IPS-15b (cell line): ENCODE measurements around the gene POLR2E.

Source experiments
- H3K27me3 ChIP-seq: one replicate; pipeline ENCODE4 v1.6.1; 2013; ENCODE audit warnings: low read length; ENCODE audit not compliant: control insufficient read depth, insufficient read depth
- H3K36me3 ChIP-seq: one replicate; pipeline ENCODE4 v1.6.1; 2013; ENCODE audit warnings: low read length; ENCODE audit not compliant: control insufficient read depth, insufficient read depth
- H3K4me1 ChIP-seq: one replicate; pipeline ENCODE4 v1.6.1; 2013; ENCODE audit warnings: mild to moderate bottlenecking, low read length; ENCODE audit not compliant: control insufficient read depth, insufficient read depth
- H3K4me3 ChIP-seq: one replicate; pipeline ENCODE4 v1.5.1; 2013; ENCODE audit warnings: low read depth, low read length
- H3K9ac ChIP-seq: one replicate; pipeline ENCODE4 v1.6.1; 2013; ENCODE audit warnings: low read depth, mild to moderate bottlenecking, low read length
- H3K9me3 ChIP-seq: one replicate; pipeline ENCODE4 v1.6.1; 2013; ENCODE audit warnings: mild to moderate bottlenecking, low read length; ENCODE audit not compliant: control insufficient read depth, insufficient read depth

The POLR2E gene

DNA sequence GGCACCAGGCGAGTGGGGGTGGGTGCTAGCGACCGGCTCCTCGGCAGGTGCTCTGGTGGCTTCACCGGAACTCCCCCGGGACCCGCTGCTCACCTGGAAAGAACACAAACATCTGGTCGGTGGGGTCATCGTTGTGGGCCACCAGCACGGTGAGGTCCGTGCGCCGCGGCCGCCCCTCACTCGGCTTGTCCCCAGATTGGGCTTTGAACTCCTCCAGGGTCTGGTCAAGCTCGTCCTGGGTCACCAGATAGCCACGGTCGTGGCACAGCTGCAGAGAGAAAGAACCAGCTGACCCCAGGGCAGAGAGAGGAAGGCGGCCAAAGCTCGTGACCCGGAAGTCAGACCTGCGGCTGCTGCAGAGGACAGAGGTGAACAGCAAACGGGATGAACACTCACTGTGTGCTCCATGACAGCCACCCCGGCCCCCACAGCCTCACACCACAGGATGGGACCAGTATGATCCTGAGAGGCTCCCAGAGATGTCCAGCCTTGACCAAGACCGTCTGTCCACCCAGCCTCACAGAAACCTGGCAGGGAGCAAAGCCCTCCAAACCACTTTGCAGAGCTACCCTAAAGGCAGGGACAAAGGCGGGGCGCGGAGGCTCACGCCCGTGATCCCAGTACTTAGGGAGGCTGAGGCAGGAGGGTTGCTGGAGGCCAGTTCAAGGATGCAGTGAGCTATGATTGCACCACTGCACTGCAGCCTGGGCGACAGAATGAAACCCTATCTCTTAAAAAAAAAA lies 1.2 kb downstream of the POLR2E start:
- Histone ChIP-seq H3K27me3 (no peaks in the 10 kb centered on the region), H3K36me3 (peaks cover 23% of the 10 kb centered on the region), H3K9me3 (no peaks in the 10 kb centered on the region), H3K9ac (peak overlapping the region; percentile 90), H3K4me1 (no peaks in the 10 kb centered on the region), H3K4me3 (peak overlapping the region; percentile 78)

DNA sequence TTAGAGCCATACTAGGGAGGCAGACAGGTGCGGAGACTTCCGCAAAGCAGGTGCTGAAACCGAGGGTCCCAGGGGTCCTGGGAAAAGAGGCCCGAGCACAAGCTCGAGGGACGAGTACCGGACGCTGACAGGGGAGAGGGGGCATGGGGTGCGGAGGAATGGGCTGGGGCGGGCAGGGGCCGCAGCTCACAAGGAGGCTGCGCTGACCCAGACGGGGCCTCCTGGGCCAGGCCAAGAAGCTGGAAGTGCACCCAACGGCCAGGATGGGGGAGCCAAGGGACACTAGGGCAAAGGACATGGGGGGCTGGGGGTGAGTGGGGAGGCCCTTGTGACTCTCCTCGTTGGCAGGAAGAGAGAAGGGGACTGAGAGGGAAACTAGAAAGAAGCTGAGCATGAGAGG lies 1.8 kb downstream of the POLR2E start:
- H3K9me3 ChIP-seq, result no peaks in the 10 kb centered on the region
- no peak overlapping the region for H3K9ac ChIP-seq
- no peak overlapping the region for H3K4me3 ChIP-seq
- H3K36me3 ChIP-seq, result peaks cover 29% of the 10 kb centered on the region
- H3K4me1 ChIP-seq, result no peaks in the 10 kb centered on the region
- H3K27me3 ChIP-seq, result no peaks in the 10 kb centered on the region

DNA sequence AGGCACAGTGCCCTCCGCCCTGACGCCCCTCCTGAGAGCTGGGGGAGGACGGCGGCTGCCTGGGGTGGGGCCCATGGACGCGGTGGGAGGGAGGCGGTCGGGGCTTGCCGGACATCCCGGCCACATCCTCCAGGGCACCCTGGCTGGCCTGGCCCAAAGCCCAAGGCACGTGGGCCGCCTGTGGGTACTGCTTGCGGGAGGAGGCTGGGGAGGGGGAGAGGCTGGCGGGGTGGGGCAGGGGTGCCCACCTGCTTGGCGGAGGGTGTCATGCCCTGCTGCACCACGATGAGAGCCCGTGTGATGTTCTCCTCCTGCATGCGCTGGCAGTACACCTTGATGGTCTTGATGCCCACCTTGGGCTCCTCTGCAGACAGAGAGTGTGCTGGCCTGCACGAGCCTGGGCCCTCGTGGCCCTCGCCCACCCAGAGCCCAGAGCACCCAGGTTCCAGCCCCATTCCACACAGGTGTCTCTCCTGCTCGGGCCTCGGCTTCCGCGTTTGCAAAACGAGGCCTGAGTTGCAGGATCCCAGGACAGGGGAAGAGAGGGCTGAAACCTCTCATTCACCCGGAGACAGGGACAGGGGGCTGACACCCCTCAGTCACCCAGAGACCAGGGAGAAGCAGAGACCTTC lies 3.5 kb downstream of the POLR2E start:
- peaks cover 43% of the 10 kb centered on the region for H3K36me3 ChIP-seq
- H3K4me1 ChIP-seq, result no peaks in the 10 kb centered on the region
- H3K9ac ChIP-seq, result no peak overlapping the region
- no peaks in the 10 kb centered on the region for H3K27me3 ChIP-seq
- no peak overlapping the region for H3K4me3 ChIP-seq
- H3K9me3 ChIP-seq, result no peaks in the 10 kb centered on the region

DNA sequence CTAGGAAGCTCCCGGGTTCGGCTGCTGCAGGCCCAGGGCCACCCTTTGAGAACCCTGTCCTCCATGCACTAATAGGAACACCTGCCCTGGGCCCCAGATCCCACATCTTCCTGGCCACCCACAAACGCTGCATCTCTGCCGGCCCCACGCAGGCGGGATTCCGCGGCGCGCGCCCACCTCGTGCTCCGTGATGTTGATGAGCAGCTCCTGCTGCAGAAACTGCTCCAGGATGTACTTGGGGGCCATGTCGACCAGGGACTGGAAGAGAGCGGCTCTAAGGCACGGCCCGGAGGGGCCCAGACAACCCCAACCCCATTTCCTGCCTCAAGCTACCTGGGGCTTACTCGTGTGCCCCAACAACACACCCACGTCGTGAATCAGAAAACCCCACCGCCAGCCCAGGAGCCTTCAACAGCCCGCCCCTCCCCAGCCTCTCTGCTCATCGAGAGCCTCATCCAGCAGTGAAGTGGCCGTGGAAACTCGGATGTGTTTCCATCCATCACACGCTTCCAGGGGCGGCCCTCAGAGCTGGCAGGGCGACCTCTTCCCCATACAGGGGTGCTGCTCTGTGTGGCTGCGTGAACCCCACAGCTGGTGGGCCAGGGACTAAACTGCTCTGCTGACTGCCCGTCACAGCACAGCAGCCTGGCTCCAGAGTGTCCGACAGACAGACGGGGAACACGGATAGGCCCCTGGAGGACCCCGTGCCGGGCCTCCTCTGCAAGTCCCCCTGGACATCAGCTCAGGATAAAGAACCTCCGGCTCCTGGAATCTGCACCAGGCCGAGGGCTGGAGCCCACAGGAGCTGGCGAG lies 4.2 kb downstream of the POLR2E start:
- Histone ChIP-seq H3K9me3 (no peaks in the 10 kb centered on the region), H3K4me3 (no peak overlapping the region), H3K4me1 (no peaks in the 10 kb centered on the region), H3K36me3 (peaks cover 49% of the 10 kb centered on the region), H3K27me3 (no peaks in the 10 kb centered on the region), H3K9ac (no peak overlapping the region)

DNA sequence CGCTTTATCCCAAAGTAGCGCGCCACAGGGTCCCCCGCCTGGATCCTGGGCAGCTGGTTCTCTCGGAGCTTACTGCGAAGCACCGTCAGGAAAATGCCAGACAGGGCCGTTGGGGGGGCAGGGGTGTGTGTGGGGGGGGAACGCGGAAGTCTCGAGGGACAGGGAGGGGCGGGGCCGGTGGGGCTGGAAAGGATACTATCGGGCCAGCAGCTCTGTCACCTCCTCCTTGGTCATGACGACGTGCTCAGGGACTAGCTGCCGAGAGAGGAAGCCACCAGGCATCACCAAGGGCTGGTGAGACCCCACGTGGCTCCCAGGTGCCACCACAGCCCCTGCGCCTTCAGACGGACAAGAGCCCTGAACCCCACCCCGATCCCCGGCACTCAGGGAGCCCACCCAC lies 5.3 kb downstream of the POLR2E start:
- peaks cover 57% of the 10 kb centered on the region for H3K36me3 ChIP-seq

DNA sequence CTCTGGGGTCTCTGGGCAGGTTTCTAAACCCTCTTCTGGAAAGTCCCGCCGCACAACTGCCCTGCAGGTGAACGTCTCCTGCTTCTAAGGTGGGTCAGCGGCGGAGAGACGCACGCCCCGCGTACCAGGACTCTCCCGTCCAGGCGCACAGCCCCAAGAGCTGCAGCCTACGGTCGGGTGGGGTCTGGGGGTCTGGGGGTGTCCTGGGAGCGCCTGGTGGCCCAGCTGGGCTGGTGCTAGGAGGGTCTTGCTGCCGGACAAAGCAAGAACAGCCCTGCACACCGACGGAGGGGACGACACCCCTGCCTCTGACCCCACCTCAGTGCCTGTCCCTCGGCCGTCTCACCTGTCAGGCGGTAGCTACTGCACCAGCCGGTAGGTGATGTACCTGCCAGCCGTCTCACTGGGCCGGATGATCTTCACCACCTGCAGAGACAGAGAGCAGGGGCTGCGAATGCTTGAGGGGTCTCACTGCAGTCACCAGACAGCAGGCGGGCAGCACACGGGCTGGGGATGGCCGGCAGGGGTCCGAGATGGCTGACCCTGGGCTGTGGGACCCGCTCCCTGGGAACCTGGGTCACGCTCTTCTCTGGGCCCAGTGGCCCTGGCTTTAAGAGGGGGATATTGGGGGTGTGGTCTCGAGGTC lies 5.9 kb downstream of the POLR2E start:
- peaks cover 60% of the 10 kb centered on the region for H3K36me3 ChIP-seq

More for the DNA sequence above, 5.3 kb downstream of the POLR2E start:
- no peaks in the 10 kb centered on the region for H3K4me1 ChIP-seq
- no peak overlapping the region for H3K4me3 ChIP-seq
- H3K27me3 ChIP-seq, result no peaks in the 10 kb centered on the region
- H3K9me3 ChIP-seq, result no peaks in the 10 kb centered on the region
- no peak overlapping the region for H3K9ac ChIP-seq

DNA sequence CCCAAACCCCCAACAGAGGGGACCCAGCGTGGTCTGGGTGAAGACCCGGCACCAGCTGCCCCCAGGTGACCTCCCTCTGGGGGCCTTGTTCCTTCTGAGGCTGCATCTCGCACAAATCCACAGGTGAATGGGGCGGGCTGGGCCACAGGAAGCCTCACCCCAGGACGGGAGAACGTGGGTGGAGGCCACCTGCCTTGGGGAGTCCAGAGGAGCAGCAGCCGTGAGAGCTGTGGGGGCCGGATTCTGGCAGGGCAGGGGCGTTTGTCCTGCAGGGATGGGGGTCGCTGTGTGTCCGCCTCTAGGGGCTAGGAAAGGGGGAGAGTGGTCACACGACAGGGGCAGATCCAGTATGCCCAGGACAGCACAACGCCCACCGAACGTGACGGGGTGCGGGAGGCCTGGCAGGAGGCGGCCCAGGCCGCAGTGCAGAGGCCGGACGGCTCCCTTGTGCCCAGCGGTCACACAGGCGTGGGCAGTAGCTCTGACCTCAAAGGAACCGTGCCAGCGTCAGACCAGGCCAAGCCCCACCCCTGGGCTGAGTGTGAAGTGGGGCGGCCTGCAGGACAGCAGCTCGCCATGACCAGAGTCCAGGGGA lies 6.7 kb downstream of the POLR2E start:
- Histone ChIP-seq H3K9ac (no peak overlapping the region), H3K4me1 (no peaks in the 10 kb centered on the region), H3K36me3 (peaks cover 68% of the 10 kb centered on the region), H3K9me3 (no peaks in the 10 kb centered on the region), H3K4me3 (no peak overlapping the region), H3K27me3 (no peaks in the 10 kb centered on the region)

More for the DNA sequence above, 5.9 kb downstream of the POLR2E start:
- Histone ChIP-seq H3K27me3 (no peaks in the 10 kb centered on the region), H3K4me1 (no peaks in the 10 kb centered on the region), H3K9me3 (no peaks in the 10 kb centered on the region), H3K4me3 (no peak overlapping the region), H3K9ac (no peak overlapping the region)

DNA sequence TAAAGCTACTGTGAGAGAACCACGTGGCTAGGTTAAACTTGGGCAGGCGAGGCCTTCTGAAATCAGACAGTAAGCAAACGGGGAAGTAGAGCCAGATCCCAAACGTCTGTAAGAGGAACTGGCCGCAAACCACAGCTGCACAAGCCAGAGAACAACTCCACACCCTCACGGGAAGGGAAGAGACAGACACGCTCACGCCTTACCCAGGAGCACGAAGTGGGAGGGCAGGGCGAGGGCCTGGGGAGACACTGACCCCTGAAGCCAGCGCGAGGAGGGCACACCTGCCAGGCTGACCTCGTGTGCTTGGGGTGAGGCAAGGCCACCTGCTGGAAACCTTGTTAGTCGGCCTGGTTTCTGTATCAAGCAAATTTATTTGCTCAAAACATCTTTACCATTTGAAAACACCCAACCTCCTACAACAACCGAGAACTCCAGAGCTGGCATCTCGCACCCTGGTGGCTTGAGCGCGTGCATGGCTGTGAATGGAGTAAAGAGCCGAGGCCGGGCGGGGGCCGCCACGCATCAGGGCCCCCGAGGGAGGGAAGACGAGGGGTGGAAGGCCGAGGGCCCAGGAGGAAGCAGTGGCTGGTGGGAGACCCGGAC lies 7.3 kb downstream of the POLR2E start:
- Histone ChIP-seq H3K9ac (no peak overlapping the region), H3K4me1 (no peaks in the 10 kb centered on the region), H3K36me3 (peaks cover 74% of the 10 kb centered on the region), H3K27me3 (no peaks in the 10 kb centered on the region), H3K4me3 (no peak overlapping the region), H3K9me3 (no peaks in the 10 kb centered on the region)

DNA sequence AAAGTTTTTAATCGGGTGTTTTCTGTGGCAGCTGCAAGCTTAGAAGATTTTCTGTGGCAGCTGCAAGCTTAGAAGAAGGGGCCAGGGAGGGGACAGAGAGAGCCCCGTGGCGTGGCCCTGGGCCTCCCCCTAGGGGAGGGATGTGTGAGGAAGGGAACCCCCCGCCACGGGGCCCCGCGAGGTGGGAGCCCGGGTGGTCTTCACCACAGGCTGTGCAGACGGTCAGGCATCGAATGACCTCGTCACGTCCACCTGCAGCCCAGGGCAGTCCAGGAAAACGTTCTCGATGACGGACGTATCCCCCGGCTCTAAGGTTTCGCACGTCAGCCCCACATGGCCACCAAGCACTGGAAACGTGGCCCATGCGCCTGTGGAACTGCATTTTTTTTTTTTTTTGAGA lies 8.6 kb downstream of the POLR2E start:
- Histone ChIP-seq H3K9me3 (no peaks in the 10 kb centered on the region), H3K36me3 (peaks cover 69% of the 10 kb centered on the region), H3K27me3 (no peaks in the 10 kb centered on the region), H3K9ac (no peak overlapping the region), H3K4me1 (no peaks in the 10 kb centered on the region), H3K4me3 (no peak overlapping the region)

DNA sequence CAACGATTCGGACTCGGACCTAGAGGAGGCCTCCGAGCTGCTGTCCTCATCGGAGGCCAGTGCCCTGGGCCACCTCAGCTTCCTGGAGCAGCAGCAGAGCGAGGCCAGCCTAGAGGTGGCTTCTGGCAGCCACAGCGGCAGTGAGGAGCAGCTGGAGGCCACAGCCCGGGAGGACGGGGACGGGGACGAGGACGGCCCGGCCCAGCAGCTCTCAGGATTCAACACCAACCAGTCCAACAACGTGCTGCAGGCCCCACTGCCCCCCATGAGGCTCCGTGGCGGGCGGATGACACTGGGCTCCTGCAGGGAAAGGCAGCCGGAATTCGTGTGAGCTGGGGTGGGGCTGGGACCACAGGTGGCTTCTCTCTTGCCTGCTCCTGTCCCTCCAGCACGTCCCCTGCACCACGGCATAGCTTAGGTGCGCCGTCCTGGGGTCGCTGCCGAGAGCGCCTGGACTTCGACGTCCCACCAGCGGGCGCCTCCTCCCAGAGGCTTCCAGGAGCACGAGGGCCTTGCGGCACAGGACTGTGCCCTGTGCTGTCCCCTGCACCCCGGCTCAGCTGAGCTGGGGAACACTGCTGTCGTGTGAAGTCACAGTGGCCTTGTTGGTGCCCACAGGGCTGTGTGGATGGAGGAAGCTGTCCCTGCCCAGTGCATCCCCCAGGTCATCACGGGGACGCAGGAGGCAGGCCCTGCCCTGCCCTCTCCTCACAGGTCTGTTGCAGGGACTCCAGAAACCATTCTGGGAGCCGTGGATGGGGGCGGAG lies 9.3 kb downstream of the POLR2E start:
- H3K36me3 ChIP-seq, result peaks cover 67% of the 10 kb centered on the region
- no peak overlapping the region for H3K9ac ChIP-seq
- H3K4me1 ChIP-seq, result no peaks in the 10 kb centered on the region
- H3K27me3 ChIP-seq, result no peaks in the 10 kb centered on the region
- no peak overlapping the region for H3K4me3 ChIP-seq
- no peaks in the 10 kb centered on the region for H3K9me3 ChIP-seq
